Posterior vena cava (tissue), 2 donors: ENCODE data around the gene TRMT112. TPM values are rescaled to one million over a fixed set of nuclear protein-coding genes. Genes with fewer than 3 reads are reported as not detected.
"Not testable (repeated sequence)": the region's sequence is repeated elsewhere in the genome, so short reads cannot be mapped to it uniquely, and the experiment has no call there.

Experiments
- DNase-seq: peaks from one replicate; pipeline ENCODE4 v3.0.0-alpha.2; 2020; ENCODE audit warnings: low spot score
- intact Hi-C, 2 donors: fragments of 100-400 bp; cut with DNase I; formaldehyde crosslinking; loops; one replicate each; pipeline versions ENCODE4 v1.14.1 to v1.14.2; 2022 to 2023
- total RNA-seq, 2 donors: library from RNA; stranded (reverse); fragmentation: NEBNext Ultra II Directional; extraction: Animal tissue kit (Norgen Biotek cat#: 25700); gene quantifications; one replicate each; pipeline ENCODE4 v1.2.1, GENCODE V29; 2021
- donor health status: DM: yes; HTN: yes; CAD: no.
- donor health status: DM: yes; HTN: yes; CAD: no.

TRMT112 gene
- total RNA-seq, 2 donors from 2014 or later: 107 to 119 TPM

- no peak for DNase-seq
- intact Hi-C loops: no loop called here
These were observed 561 bp downstream of the TRMT112 start for GRCh38 chr11:64316672-64317324.

DNA sequence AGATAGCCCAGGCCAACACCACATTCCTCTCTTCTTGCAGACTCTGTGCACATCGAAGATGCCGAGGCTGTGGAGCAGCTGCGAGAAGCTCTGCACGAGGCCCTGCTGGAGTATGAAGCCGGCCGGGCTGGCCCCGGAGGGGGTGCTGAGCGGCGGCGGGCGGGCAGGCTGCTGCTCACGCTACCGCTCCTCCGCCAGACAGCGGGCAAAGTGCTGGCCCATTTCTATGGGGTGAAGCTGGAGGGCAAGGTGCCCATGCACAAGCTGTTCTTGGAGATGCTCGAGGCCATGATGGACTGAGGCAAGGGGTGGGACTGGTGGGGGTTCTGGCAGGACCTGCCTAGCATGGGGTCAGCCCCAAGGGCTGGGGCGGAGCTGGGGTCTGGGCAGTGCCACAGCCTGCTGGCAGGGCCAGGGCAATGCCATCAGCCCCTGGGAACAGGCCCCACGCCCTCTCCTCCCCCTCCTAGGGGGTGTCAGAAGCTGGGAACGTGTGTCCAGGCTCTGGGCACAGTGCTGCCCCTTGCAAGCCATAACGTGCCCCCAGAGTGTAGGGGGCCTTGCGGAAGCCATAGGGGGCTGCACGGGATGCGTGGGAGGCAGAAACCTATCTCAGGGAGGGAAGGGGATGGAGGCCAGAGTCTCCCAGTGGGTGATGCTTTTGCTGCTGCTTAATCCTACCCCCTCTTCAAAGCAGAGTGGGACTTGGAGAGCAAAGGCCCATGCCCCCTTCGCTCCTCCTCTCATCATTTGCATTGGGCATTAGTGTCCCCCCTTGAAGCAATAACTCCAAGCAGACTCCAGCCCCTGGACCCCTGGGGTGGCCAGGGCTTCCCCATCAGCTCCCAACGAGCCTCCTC is 1.5 kb downstream of the TRMT112 start:
- DNase-seq: peak; percentile 69
- intact Hi-C loops: not testable (repeated sequence)

- intact Hi-C loops: loop anchor here in 1 of 2 donors (5.0 kb wide), 1 partner anchor 37 kb away; no protein-coding TSS in a partner anchor
- DNase-seq: peak; percentile 71
These were observed 2.4 kb downstream of the TRMT112 start for GRCh38 chr11:64314805-64315561.

DNA sequence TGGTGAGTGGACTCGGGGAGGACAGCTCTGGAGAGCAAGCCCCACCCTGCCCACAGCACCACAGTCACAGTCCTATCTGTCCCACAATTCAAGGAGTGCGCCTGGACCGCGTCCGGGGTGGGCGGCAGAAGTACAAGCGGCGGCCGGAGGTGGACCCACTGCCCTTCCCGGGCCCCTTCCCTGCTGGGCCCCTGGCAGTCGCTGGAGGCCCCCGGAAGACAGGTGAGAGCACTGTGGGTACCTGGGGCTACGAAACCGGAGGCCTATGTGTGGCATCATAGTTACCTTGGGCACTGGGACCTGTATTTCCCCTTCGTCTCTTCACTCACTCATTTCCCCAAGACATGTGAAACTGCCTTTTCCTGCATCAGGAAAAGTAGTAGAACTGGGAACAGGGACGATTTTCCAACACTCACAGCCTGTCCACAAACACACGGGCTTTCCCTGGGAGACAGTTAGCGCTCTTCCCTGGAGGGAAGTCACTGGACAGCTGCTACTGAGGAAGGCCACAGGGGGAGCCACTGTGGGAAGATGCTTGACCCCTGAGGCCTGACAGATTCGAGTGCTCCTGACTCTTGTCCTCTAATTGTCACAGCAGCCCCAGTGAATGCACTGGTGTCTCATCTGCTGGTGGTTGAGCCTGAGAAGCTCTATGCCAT is 3.1 kb downstream of the TRMT112 start:
- intact Hi-C loops: loop anchor here in 1 of 2 donors (5.0 kb wide), 1 partner anchor 38 kb away; no protein-coding TSS in a partner anchor
- no peak for DNase-seq

DNA sequence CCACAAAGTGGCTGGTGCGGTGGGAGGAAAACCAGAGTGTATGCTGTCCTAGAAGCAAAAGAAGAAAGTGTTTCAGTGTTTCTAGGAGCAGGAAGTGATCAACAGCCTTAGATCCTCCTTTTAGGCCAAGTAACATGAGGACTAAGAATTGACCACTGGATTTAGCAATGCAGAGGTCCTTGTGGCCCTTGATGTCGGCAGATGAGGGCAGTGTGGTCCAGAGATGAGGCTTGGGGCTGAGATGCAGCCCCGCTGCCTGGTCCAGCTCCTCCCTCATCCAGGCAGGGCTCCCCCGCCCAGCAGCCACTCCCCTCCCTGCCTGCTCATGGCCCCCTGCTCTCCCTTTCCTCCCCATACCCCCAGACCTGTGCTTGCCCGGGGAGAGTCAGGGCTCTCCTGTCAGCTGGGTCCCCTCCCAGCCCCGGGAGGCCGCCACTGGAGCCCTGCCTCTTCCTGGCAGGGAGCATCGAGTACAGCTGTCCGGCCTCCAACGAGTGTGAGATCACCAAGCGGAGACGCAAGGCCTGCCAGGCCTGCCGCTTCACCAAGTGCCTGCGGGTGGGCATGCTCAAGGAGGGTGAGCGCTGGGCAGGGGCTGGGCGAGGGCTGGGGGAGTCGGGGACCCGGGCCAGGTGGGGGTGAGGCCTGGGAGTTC is 3.7 kb downstream of the TRMT112 start:
- intact Hi-C loops: loop anchor here in 1 of 2 donors (5.0 kb wide), 1 partner anchor 39 kb away; no protein-coding TSS in a partner anchor
- DNase-seq: peak; percentile 92

GRCh38 chr11:64312947-64313346 is 4.4 kb downstream of the TRMT112 start:
- DNase-seq: peak; percentile 44

DNA sequence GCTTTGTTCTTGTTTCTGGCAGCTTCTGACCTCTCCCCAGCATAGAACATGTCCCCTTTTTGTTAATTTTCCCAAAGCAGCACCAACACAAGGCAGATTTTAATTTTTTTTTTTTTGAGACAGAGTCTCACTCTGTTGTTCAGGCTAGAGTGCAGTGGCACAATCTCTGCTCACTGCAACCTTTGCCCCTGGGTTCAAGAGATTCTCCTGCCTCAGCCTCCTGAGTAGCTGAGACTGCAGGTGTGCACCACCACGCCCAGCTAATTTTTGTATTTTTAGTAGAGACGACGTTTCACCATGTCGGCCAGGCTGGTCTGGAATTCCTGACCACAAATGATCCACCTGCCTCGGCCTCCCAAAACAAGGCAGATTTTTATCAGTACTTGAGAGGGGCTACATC is 9.6 kb downstream of the TRMT112 start:
- DNase-seq: not testable (repeated sequence)
- intact Hi-C loops: loop anchor here in 1 of 2 donors (10.0 kb wide), 1 partner anchor 63 kb away; the partner anchor contains the start of genes FKBP2 and PPP1R14B

More at GRCh38 chr11:64312947-64313346, 4.4 kb downstream of the TRMT112 start:
- intact Hi-C loops: loop anchor here in 1 of 2 donors (5.0 kb wide), 1 partner anchor 39 kb away; no protein-coding TSS in a partner anchor

DNA sequence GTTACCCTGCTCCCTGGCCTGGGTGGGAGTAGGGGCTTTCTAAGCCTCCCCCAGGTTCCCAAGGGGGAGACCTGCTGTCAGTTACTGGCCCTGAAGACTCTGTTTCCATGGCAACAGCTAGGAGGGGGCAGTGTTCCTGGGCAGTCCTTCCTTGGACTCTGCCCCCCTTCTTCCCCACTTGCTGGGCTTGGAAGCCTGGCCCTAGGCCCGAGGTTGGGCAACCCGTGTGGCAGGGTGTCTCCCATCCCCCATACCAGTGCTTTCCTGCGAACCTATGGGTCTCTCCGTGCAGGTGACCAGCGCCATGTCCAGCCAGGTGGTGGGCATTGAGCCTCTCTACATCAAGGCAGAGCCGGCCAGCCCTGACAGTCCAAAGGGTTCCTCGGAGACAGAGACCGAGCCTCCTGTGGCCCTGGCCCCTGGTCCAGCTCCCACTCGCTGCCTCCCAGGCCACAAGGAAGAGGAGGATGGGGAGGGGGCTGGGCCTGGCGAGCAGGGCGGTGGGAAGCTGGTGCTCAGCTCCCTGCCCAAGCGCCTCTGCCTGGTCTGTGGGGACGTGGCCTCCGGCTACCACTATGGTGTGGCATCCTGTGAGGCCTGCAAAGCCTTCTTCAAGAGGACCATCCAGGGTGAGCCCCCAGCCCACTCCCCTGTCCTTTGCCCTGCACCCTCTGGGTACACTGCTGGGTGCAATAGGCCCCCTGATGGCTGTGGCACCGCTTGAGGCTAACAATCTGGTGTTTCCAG is 10.3 kb downstream of the TRMT112 start:
- intact Hi-C loops: loop anchor here in 1 of 2 donors (10.0 kb wide), 1 partner anchor 62 kb away; the partner anchor contains the start of genes FKBP2 and PPP1R14B
- DNase-seq: no peak

DNA sequence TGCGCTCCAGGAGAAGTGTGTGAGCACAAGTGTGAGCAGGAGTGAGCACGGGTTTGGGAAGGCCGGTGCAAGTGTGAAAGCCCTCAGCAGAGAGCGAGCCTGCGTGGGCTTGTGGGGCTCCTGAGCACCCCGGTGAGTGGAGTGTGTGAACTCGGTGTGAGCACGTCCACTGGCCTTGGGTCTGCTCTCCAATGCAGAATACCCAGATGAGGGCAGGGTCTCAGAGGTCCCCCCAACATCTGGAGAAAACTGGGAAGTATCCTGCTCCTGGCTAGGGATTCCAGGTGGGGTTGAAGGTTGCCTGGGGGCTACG is 10.8 kb downstream of the TRMT112 start:
- no peak for DNase-seq
- intact Hi-C loops: loop anchor here in 1 of 2 donors (10.0 kb wide), 1 partner anchor 62 kb away; the partner anchor contains the start of genes FKBP2 and PPP1R14B

DNA sequence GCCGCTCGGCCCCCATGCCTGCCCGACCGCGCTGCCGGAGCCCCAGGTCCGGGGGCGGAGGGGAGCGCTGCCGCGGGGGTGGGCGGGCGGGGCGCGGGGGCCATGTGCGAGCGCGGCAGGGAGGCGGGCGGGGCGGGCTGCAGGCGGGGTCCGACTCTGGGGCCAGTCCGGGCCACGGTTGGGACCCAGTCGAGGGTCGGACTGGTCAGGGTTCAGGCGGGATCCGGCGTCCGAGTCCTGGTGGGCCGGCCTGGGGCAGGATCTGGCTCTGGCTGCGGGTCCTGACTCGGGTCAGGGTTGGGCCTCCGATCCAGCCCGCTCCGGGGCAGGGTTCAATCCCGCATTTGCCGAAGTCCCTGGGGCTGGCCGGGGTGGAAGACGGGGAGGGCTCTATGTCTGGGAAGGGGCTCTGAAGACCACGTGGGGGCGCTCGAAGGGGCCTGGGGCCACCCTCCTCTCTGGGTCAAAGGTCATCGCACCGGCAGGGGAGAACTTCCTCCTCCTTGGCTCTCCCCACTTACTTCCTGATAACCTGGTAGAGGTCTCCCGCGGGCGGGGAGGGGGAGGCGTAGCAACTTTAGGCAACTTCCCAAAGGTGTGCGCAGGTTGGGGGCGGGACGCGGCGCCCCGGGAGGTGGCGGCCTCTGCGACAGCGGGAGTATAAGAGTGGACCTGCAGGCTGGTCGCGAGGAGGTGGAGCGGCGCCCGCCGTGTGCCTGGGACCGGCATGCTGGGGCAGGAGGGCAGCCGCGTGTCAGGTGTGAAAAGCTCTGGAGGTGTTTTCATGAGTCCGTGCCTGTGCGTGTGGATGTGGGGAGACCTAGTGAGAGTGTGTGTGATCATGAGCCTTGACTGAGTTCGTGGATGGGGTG is 11.4 kb downstream of the TRMT112 start:
- peak; percentile 90 for DNase-seq
- intact Hi-C loops: loop anchor here in 1 of 2 donors (10.0 kb wide), 1 partner anchor 61 kb away; the partner anchor contains the start of genes FKBP2 and PPP1R14B

GRCh38 chr11:64305075-64305690 is 12.2 kb downstream of the TRMT112 start, which contains the start of gene ESRRA:
TSS of gene ESRRA (plus strand) at chr11:64305524. CDS start at chr11:64307180, 1,656 bp downstream.
- intact Hi-C loops: loop anchor here in 1 of 2 donors (10.0 kb wide), 1 partner anchor 60 kb away; the partner anchor contains the start of genes FKBP2 and PPP1R14B
- DNase-seq: peak; percentile 100

DNA sequence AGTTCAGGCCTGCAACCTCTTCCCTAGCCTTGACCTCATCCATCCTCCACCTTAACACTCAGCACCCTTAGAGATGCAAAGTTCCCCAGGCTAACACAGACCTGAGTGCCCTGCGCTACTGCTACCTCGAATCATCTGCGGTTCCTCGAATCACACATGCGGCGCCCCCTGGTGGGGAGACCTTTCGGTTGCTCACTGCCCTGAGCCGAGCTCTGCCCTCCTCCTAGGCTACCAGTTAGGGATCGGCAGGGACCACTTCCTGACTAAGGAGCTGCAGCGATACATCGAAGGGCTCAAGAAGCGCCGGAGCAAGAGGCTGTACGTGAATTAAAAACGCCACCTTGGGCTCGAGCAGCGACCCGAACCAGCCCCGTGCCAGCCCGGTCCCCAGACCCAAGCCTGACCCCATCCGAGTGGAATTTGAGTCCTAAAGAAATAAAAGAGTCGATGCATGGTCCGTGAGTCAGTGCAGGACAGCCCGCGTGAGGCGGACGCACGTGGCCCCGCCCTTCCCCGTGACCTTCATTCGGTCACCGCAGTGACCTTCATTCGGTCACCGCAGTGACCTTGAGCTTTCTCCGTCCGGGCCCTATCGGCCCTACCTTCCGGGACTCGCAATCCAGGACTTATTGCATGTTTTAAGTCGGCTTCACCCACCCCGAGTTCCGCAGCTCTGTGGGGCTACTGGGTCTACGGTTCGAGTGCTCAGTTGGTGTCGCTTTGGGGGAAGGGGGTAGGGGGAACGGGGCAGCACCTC is 12.9 kb downstream of the TRMT112 start:
- intact Hi-C loops: loop anchor here (5.0 to 10.0 kb wide), 2 partner anchors 60 to 97 kb away; partner anchors contain the start of genes FERMT3 (in 1 of the 2), FKBP2 (in 1 of the 2) and PPP1R14B (in 1 of the 2)
- peak; percentile 98 for DNase-seq

DNA sequence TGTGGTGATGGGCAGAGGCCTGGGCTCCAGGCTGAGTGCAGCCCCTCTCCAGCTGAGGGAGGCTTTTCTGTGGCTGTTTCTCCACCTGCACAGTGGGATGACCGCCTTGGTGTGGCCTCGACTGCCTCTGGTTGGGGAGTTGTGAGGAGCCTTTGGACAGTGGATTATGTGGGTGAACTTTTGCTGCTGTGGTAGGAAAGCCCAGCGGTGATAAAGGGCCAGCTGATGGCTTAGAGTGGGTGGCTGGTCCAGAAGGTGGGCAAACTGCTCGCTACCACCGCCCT is 13.4 kb downstream of the TRMT112 start:
- intact Hi-C loops: loop anchor here (5.0 to 10.0 kb wide), 2 partner anchors 59 to 97 kb away; partner anchors contain the start of genes FERMT3 (in 1 of the 2), FKBP2 (in 1 of the 2) and PPP1R14B (in 1 of the 2)
- peak; percentile 78 for DNase-seq

- intact Hi-C loops: loop anchor here (5.0 to 10.0 kb wide), 2 partner anchors 59 to 96 kb away; partner anchors contain the start of genes FERMT3 (in 1 of the 2), FKBP2 (in 1 of the 2) and PPP1R14B (in 1 of the 2)
- DNase-seq: peak; percentile 70
These were observed 14.0 kb downstream of the TRMT112 start for GRCh38 chr11:64303109-64304031.
